Natural killer cell (primary cell): ENCODE measurements around the gene RUNX2. TPM values are rescaled to one million over a fixed set of nuclear protein-coding genes. Genes with fewer than 3 reads are reported as not detected.
A peak's percentile ranks its signal among the peaks of the same experiment; 100 is the strongest.

Source experiments
- ATAC-seq, 3 donors: fragments of 150-1000 bp in 2 of 3; fragments of 200-7000 bp in 1 of 3; cut with Tn5 transposase; 1 replicate in 1 of 3; 2 replicates in 2 of 3; pipeline ENCODE4 v1.10.0; 2021; ENCODE audit warnings: mild to moderate bottlenecking in 2 of 3, moderate library complexity in 2 of 3
- DNase-seq, 2 donors: peaks; one replicate each; pipeline versions ENCODE4 v3.0.0 to v3.0.0-alpha.2; 2013 to 2021; ENCODE audit warnings: mixed read lengths in 1 of 2
- H3K27ac ChIP-seq: one replicate; pipeline ENCODE4 v1.5.1; 2013; ENCODE audit warnings: mild to moderate bottlenecking, low read length
- H3K27me3 ChIP-seq: one replicate; pipeline ENCODE4 v1.6.1; 2013; ENCODE audit warnings: low read length; ENCODE audit not compliant: control insufficient read depth, insufficient read depth
- H3K36me3 ChIP-seq: one replicate; pipeline ENCODE4 v1.6.1; 2013; ENCODE audit warnings: low read length; ENCODE audit not compliant: control insufficient read depth, insufficient read depth
- H3K4me1 ChIP-seq: one replicate; pipeline ENCODE4 v1.6.1; 2013; ENCODE audit warnings: low read length; ENCODE audit not compliant: control insufficient read depth, insufficient read depth
- H3K4me3 ChIP-seq: one replicate; pipeline ENCODE4 v1.5.1; 2013; ENCODE audit warnings: low read length
- H3K9me3 ChIP-seq: one replicate; pipeline ENCODE4 v1.6.1; 2013; ENCODE audit warnings: low read length; ENCODE audit not compliant: control insufficient read depth, insufficient read depth
- H3K27ac Mint-ChIP-seq, 2 donors: one replicate each; pipeline ENCODE4 v1.8.0; 2022; ENCODE audit warnings: mild to moderate bottlenecking in 2 of 2, mixed read lengths in 2 of 2, moderate library complexity in 1 of 2
- H3K27me3 Mint-ChIP-seq, 2 donors: one replicate each; pipeline ENCODE4 v1.8.0; 2022; ENCODE audit warnings: low read depth in 2 of 2, mixed read lengths in 2 of 2
- H3K36me3 Mint-ChIP-seq: one replicate; pipeline ENCODE4 v1.8.0; 2022; ENCODE audit warnings: mixed read lengths
- H3K4me1 Mint-ChIP-seq, 2 donors: one replicate each; pipeline ENCODE4 v1.8.0; 2022; ENCODE audit warnings: mixed read lengths in 2 of 2
- H3K4me3 Mint-ChIP-seq: one replicate; pipeline ENCODE4 v1.8.0; 2022; ENCODE audit warnings: mild to moderate bottlenecking, moderate library complexity, mixed read lengths
- H3K9me3 Mint-ChIP-seq, 2 donors: one replicate each; pipeline ENCODE4 v1.8.0; 2022; ENCODE audit warnings: mixed read lengths in 2 of 2
- WGBS: methylation state at CpG from one replicate; pipeline ENCODE4 v1.1.7; 2013; ENCODE audit warnings: missing lambda C conversion rate; ENCODE audit not compliant: insufficient coverage; 5-methylcytosine and 5-hydroxymethylcytosine counted together
- intact Hi-C: fragments of 100-400 bp; cut with micrococcal nuclease; formaldehyde crosslinking; loops from one replicate; pipeline ENCODE4 v1.14.2; 2022
- total RNA-seq, 4 donors: library from RNA; stranded (reverse); fragments of 120-200 nt in 1 of 4; gene quantifications; one replicate each; pipeline versions ENCODE4 v1.2.3 to v1.2.4, GENCODE V29; 2013 to 2022
- TF ChIP-seq, protein P1 (sequence below): fragments of 200-600 bp; IDR thresholded peaks from one replicate; pipeline ENCODE4 v1.8.0; 2022; ENCODE audit warnings: antibody characterized with exemption

Gene RUNX2
- total RNA-seq, 3 donors from 2014 or later (not counting 1 experiment from before 2014, with no cell fraction given): 5.0 to 19.2 (median 7.0) TPM

DNA sequence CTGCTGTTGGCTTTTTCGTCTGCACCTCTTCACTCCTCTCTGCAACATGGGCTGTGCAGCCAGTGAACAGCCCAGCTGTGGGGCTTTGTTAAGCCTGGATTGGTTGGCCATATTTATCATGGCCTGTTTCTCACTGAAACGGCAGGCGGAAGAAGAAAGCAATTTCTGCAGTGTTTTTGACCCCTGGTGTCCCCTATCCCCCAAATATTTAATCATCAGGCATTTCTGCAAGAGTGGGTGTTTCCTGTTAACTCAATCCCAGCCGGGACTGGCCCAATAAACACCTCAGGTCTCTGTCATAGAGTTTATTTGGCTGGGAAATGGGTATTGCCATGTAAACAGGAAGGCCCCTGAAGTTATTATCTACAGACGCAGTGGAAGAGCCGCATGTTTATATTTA is 224.4 kb downstream of the RUNX2 start:
- no peaks in the 10 kb centered on the region for H3K9me3 ChIP-seq
- Mint-ChIP-seq H3K4me3 (no peak overlapping the region), H3K27me3 (no peaks in the 10 kb centered on the region), H3K9me3 (no peaks in the 10 kb centered on the region), H3K36me3 (no peaks in the 10 kb centered on the region), H3K4me1 (peaks cover 0 to 5% of the 10 kb centered on the region in 2 donors), H3K27ac (no peak overlapping the region)
- DNase-seq (no peak), ATAC-seq (no peak)
- no peaks in the 10 kb centered on the region for H3K4me1 ChIP-seq
- peaks cover 6% of the 10 kb centered on the region for H3K36me3 ChIP-seq
- no peak overlapping the region for H3K4me3 ChIP-seq
- intact Hi-C loops: no loop called here
- WGBS: 89% methylated on average over 6 of the region's 6 CpGs
- TF ChIP-seq, protein P1, sequence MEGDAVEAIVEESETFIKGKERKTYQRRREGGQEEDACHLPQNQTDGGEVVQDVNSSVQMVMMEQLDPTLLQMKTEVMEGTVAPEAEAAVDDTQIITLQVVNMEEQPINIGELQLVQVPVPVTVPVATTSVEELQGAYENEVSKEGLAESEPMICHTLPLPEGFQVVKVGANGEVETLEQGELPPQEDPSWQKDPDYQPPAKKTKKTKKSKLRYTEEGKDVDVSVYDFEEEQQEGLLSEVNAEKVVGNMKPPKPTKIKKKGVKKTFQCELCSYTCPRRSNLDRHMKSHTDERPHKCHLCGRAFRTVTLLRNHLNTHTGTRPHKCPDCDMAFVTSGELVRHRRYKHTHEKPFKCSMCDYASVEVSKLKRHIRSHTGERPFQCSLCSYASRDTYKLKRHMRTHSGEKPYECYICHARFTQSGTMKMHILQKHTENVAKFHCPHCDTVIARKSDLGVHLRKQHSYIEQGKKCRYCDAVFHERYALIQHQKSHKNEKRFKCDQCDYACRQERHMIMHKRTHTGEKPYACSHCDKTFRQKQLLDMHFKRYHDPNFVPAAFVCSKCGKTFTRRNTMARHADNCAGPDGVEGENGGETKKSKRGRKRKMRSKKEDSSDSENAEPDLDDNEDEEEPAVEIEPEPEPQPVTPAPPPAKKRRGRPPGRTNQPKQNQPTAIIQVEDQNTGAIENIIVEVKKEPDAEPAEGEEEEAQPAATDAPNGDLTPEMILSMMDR: no peak
- no peaks in the 10 kb centered on the region for H3K27me3 ChIP-seq
- H3K27ac ChIP-seq: no peak overlapping the region

DNA sequence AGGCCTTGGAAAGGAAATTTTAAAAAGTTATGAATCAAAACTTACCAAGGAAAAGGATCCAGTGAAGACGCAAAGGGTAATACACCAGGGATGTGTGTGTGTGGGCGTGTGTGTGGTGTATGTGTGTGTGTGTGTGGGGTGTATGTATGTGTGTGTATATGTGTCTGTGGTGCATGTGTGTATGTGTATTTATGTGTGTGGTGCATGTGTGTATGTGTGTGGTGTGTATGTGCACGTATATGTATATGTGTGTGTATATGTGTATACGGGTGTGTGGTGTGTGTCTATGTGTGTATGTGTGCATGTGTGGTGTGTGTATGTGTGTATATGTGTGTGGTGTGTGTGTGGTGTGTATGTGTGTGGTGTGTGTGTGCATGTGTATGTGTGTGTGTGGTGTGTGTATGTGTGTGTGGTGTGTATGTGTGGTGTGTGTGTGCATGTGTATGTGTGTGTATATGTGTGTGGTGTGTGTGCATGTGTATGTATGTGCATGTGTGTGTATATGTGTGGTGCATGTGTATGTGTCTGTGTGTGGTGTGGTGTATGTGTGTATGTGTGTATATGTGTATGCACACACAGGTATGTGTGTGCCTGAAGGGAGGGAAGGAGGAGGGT is 225.7 kb downstream of the RUNX2 start:
- Histone ChIP-seq H3K36me3 (peaks cover 3% of the 10 kb centered on the region), H3K27ac (no peak overlapping the region), H3K4me1 (no peaks in the 10 kb centered on the region), H3K9me3 (no peaks in the 10 kb centered on the region), H3K27me3 (no peaks in the 10 kb centered on the region), H3K4me3 (no peak overlapping the region)
- DNase-seq (no peak), ATAC-seq (peak in 1 of 3 donors; percentile 39)
- intact Hi-C loops: no loop called here
- Mint-ChIP-seq H3K4me3 (no peak overlapping the region), H3K36me3 (no peaks in the 10 kb centered on the region), H3K4me1 (peaks cover 0 to 5% of the 10 kb centered on the region in 2 donors), H3K27ac (no peak overlapping the region), H3K9me3 (no peaks in the 10 kb centered on the region), H3K27me3 (no peaks in the 10 kb centered on the region)
- WGBS: 94% methylated on average over 4 of the region's 4 CpGs
- TF ChIP-seq, protein P1: no peak

DNA sequence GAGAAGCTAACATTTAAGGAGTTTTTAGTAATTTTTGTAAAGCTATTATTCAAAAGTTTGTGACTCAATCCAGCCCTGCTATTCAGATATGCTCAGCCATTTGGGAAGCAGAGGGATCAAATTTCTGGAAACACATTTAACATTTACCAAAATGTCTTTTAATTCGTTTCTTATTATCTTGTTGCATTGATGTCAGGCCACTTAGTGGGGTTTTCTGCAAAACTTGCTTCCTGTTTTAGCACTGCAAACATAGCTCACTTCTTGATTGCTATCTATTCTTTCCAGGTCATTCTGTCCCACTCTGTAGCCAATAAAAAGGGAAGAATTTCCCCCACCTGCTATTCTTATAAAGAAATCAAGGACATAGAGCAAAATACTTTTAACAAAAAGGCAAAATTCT is 226.5 kb downstream of the RUNX2 start:
- H3K4me1 ChIP-seq: no peaks in the 10 kb centered on the region
- no peak overlapping the region for H3K4me3 Mint-ChIP-seq
- no peaks in the 10 kb centered on the region for H3K36me3 Mint-ChIP-seq
- intact Hi-C loops: no loop called here
- H3K27me3 Mint-ChIP-seq: no peaks in the 10 kb centered on the region
- no peaks in the 10 kb centered on the region for H3K9me3 ChIP-seq
- peaks cover 0 to 5% of the 10 kb centered on the region in 2 donors for H3K4me1 Mint-ChIP-seq
- no peak overlapping the region for H3K27ac Mint-ChIP-seq
- WGBS: 40% methylated on average over 1 of the region's 1 CpG
- H3K27me3 ChIP-seq: no peaks in the 10 kb centered on the region
- peaks cover 3% of the 10 kb centered on the region for H3K36me3 ChIP-seq
- TF ChIP-seq, protein P1: no peak
- ATAC-seq (no peak), DNase-seq (no peak)
- no peak overlapping the region for H3K4me3 ChIP-seq
- no peak overlapping the region for H3K27ac ChIP-seq
- H3K9me3 Mint-ChIP-seq: no peaks in the 10 kb centered on the region
